ENCODE data around the gene PPBP.

GRCh38 chr4:73944061-73944875 lies 43.7 kb downstream of the PPBP start:
- no peak for TF ChIP-seq CTCF (IDR thresholded peaks at IDR 0.05)
- no peak for TF ChIP-seq POLR2A (IDR thresholded peaks at IDR 0.05)

Data from lower leg skin (tissue), 3 donors.